D341Med (cell line): ENCODE data around the gene POM121.
"Not testable (repeated sequence)": the region's sequence is repeated elsewhere in the genome, so short reads cannot be mapped to it uniquely, and the experiment has no call there.

Experiments
- DNase-seq: peaks from one replicate; pipeline ENCODE4 v3.0.0; 2012; ENCODE audit warnings: low spot score

Gene POM121

DNA sequence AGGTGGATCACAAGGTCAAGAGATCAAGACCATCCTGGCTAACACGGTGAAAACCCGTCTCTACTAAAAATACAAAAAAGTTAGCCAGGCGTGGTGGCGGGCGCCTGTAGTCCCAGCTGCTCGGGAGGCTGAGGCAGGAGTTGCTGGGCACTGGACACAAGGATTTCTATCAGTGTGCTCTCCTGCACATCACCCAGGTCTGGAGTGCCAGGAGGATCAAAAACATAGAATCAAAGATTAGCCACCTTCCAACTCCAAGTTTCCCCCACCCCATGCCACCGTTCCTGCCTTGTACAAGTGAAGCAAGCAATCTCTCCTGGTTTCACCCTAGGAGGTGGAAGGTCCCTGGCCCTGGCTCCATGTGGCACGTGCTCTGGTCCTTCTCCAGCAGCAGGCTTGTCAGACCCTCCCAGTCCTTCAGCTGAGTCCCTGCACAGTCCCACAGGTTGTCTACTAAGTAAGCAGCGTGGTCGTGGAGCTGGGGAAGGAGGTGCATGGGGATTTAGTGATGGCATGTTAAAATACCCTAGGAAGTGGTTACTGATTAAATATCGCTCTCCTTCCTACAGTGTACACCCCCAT lies 73.1 kb downstream of the POM121 start:
- DNase-seq: not testable (repeated sequence)
